Adrenal gland (tissue), 12 donors: ENCODE data around the gene MICAL3. TPM values are rescaled to one million over a fixed set of nuclear protein-coding genes. Genes with fewer than 3 reads are reported as not detected.

ENCODE experiments used
- DNase-seq, 7 donors: peaks; one replicate each; pipeline ENCODE4 v3.0.0-alpha.2; 2019 to 2020
- H3K27ac ChIP-seq, 5 donors: fragments of 200-600 bp; sonication (generic) in 4 of 5; 1 replicate in 3 of 5; 2 replicates in 2 of 5; pipeline versions ENCODE4 v1.5.1 to v1.8.0; 2016 to 2020; ENCODE audit warnings: mild to moderate bottlenecking in 1 of 5
- H3K27me3 ChIP-seq: fragments of 200-600 bp; 2 replicates; pipeline ENCODE4 v1.8.0; 2021
- H3K36me3 ChIP-seq, 2 donors: fragments of 200-600 bp; replicated peaks in 1 of 2; 1 replicate in 1 of 2; 2 replicates in 1 of 2; pipeline versions ENCODE4 v1.5.1 to v1.8.0; 2018 to 2022
- H3K4me1 ChIP-seq, 2 donors: fragments of 200-600 bp; replicated peaks in 1 of 2; 1 replicate in 1 of 2; 2 replicates in 1 of 2; pipeline versions ENCODE4 v1.5.1 to v1.8.0; 2018 to 2021
- H3K4me3 ChIP-seq, 4 donors: fragments of 200-600 bp; sonication (generic) in 3 of 4; one replicate each; pipeline ENCODE4 v1.5.1; 2016 to 2018
- H3K9me3 ChIP-seq, 3 donors: fragments of 200-600 bp; sonication (generic) in 1 of 3; replicated peaks in 1 of 3; 1 replicate in 2 of 3; 2 replicates in 1 of 3; pipeline versions ENCODE4 v1.5.1 to v1.8.0; 2016 to 2021
- POLR2A ChIP-seq, 2 donors: fragments of 450-650 bp; IDR thresholded peaks; one replicate each; pipeline ENCODE4 v1.6.1; 2017; ENCODE audit warnings: antibody characterized with exemption in 2 of 2, mild to moderate bottlenecking in 2 of 2, moderate library complexity in 1 of 2
- WGBS, 4 donors: extraction: QIAGEN DNeasy Blood & Tissue Kit in 2 of 4; methylation state at CpG; one replicate each; pipeline versions ENCODE4 v1.1.5 to v1.1.7; 2013 to 2017; 5-methylcytosine and 5-hydroxymethylcytosine counted together
- intact Hi-C, 2 donors: fragments of 100-400 bp; cut with DNase I; formaldehyde crosslinking; loops; one replicate each; pipeline versions ENCODE4 v1.14.1 to v1.15.0; 2022 to 2023
- polyA plus RNA-seq, 3 donors: library from polyadenylated mRNA; stranded (reverse); fragments of 200-250 nt in 2 of 3; fragments of 350-450 nt in 1 of 3; fragmentation: Illumina TruSeq in 1 of 3; extraction: RNeasy Lipid Tissue Mini Kit (QIAGEN cat#74804) in 1 of 3; gene quantifications; one replicate each; pipeline ENCODE4 v1.2.3, GENCODE V29; 2013 to 2014
- total RNA-seq, 9 donors: library from RNA; depleted of rRNA in 4 of 9; stranded (reverse); fragments of >200 nt in 4 of 9; fragments of 120-200 nt in 1 of 9; fragmentation: NEBNext Ultra II Directional in 1 of 9; extraction: Animal tissue kit (Norgen Biotek cat#: 25700) in 1 of 9; gene quantifications; one replicate each; pipeline versions ENCODE4 v1.1.0 to v1.2.4, GENCODE V29; 2013 to 2023
- TF ChIP-seq, protein P1 (sequence below), 6 experiments: fragments of 450-650 bp in 4 of 6; fragments of 200-600 bp in 2 of 6; sonication (generic) in 1 of 6; IDR thresholded peaks; 1 replicate in 5 of 6; 2 replicates in 1 of 6; pipeline versions ENCODE4 v1.5.1 to v1.8.0; 2016 to 2021; ENCODE audit warnings: antibody characterized with exemption in 6 of 6, mild to moderate bottlenecking in 2 of 6, moderate library complexity in 1 of 6
- donor health status: healthy with polysubstance abuse.
- donor health status: Bipolar disorder and iron deficiency.
- donor health status: DM: yes; HTN: yes; CAD: no.
- donor health status: DM: no; HTN: no; CAD: no.
- donor health status: DM: no; HTN: no; CAD: no.
- donor health status: DM: yes; HTN: yes; CAD: no.

Gene MICAL3
- total and polyA plus RNA-seq, 12 donors, result 10.9 to 82.6 (median 34.4) TPM

GRCh38 chr22:17911312-17911705, 113.1 kb downstream of the MICAL3 start:
- WGBS, 4 donors, result 55 to 60% (median 58%) methylated on average over 6 of the region's 6 CpGs

DNA sequence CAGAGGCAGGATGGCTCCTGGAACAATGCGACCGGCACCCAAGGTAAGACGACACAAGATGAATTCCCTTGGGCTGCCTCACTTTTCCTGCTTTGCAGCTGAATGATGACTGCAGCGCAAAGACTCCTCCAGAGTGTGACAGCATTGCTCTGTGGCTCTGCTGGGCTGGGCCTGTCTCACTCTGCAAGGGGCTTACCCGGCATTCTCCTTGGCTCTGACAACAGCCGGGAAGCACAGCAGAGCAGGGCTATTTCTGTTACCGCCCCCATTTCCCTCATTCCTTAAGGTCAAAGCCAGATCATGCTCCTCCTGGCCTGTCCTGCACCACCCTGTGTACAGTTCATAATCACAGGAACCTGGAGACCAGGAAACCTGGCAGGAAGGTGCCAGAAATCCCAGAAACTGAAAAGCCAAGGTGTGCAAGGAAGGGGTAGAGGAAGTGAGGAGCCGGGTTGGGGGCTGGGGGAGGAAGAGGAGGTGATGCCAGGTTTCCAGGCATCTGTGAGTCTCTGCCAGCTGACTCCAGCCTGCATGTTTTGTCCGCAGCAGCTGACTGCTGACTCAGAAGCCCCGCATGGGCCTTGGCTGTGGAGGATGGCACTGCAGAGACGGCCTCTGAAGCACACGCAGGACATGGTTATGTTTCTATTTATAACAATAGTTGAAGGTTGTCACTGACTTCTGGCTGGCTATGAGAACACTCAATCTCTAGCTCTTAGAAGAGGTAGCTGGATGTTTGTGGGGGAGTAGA, 113.6 kb downstream of the MICAL3 start:
- H3K9me3 ChIP-seq, result no peaks in the 10 kb centered on the region
- peaks cover 0 to 9% of the 10 kb centered on the region in 2 donors for H3K36me3 ChIP-seq
- TF ChIP-seq, protein P1, sequence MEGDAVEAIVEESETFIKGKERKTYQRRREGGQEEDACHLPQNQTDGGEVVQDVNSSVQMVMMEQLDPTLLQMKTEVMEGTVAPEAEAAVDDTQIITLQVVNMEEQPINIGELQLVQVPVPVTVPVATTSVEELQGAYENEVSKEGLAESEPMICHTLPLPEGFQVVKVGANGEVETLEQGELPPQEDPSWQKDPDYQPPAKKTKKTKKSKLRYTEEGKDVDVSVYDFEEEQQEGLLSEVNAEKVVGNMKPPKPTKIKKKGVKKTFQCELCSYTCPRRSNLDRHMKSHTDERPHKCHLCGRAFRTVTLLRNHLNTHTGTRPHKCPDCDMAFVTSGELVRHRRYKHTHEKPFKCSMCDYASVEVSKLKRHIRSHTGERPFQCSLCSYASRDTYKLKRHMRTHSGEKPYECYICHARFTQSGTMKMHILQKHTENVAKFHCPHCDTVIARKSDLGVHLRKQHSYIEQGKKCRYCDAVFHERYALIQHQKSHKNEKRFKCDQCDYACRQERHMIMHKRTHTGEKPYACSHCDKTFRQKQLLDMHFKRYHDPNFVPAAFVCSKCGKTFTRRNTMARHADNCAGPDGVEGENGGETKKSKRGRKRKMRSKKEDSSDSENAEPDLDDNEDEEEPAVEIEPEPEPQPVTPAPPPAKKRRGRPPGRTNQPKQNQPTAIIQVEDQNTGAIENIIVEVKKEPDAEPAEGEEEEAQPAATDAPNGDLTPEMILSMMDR (IDR thresholded peaks at IDR 0.05), result peak in 4 of 6 experiments; percentile 29 to 45 (median 36)
- TF ChIP-seq POLR2A (IDR thresholded peaks at IDR 0.05), result peak in 1 of 2 donors; percentile 65
- peak overlapping the region; percentile 77 to 94 (median 88) for H3K27ac ChIP-seq
- peak overlapping the region in 1 of 4 donors; percentile 3 for H3K4me3 ChIP-seq
- H3K4me1 ChIP-seq, result peaks cover 28 to 40% of the 10 kb centered on the region in 2 donors
- intact Hi-C loops, result loop anchor here (10.0 kb wide), 2 partner anchors 84 to 114 kb away; partner anchors contain the start of gene MICAL3 (in 1 of the 2)
- WGBS, 4 donors, result 4 to 19% (median 15%) methylated on average over 9 to 12 of the region's 12 CpGs
- peak; percentile 90 to 98 (median 96) for DNase-seq
- no peaks in the 10 kb centered on the region for H3K27me3 ChIP-seq

More at GRCh38 chr22:17911312-17911705, 113.1 kb downstream of the MICAL3 start:
- peak in 1 of 7 donors; percentile 26 for DNase-seq
- no peak overlapping the region for H3K4me3 ChIP-seq
- no peaks in the 10 kb centered on the region for H3K9me3 ChIP-seq
- intact Hi-C loops, result loop anchor here (10.0 kb wide), 2 partner anchors 83 to 113 kb away; partner anchors contain the start of gene MICAL3 (in 1 of the 2)
- TF ChIP-seq POLR2A (IDR thresholded peaks at IDR 0.05), result no peak
- TF ChIP-seq, protein P1 (IDR thresholded peaks at IDR 0.05), result no peak
- H3K4me1 ChIP-seq, result peaks cover 30 to 40% of the 10 kb centered on the region in 2 donors
- H3K36me3 ChIP-seq, result peaks cover 0 to 4% of the 10 kb centered on the region in 2 donors
- H3K27me3 ChIP-seq, result no peaks in the 10 kb centered on the region
- peak overlapping the region; percentile 77 to 94 (median 88) for H3K27ac ChIP-seq

DNA sequence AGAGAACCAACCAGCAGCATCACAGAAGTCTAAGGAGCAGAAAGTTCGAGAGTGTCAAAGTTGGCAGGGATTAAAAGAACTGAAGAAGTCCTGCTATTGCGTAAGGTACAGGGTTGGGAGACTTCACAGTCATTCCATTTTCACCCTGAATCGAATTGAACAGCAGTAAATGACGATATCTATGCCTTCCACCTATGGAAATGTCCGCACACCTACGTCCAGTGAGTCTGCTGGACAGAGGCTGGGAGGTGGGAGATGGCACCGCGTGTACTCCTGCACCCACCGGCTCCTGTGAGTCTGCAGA, 116.7 kb downstream of the MICAL3 start:
- H3K4me1 ChIP-seq, result peaks cover 28 to 30% of the 10 kb centered on the region in 2 donors
- H3K4me3 ChIP-seq, result no peak overlapping the region
- TF ChIP-seq, protein P1 (IDR thresholded peaks at IDR 0.05), result no peak
- TF ChIP-seq POLR2A (IDR thresholded peaks at IDR 0.05), result no peak
- peaks cover 0 to 18% of the 10 kb centered on the region in 2 donors for H3K36me3 ChIP-seq
- H3K9me3 ChIP-seq, result no peaks in the 10 kb centered on the region
- 77 to 85% (median 83%) methylated on average over 9 of the region's 9 CpGs for WGBS, 4 donors
- H3K27ac ChIP-seq, result peak overlapping the region in 1 of 5 donors; percentile 14
- H3K27me3 ChIP-seq, result no peaks in the 10 kb centered on the region
- DNase-seq, result no peak
- intact Hi-C loops, result loop anchor here in 1 of 2 donors (10.0 kb wide), 1 partner anchor 167 kb away; the partner anchor contains the start of gene PEX26

- intact Hi-C loops, result loop anchor here in 1 of 2 donors (10.0 kb wide), 1 partner anchor 168 kb away; the partner anchor contains the start of gene PEX26
- no peaks in the 10 kb centered on the region for H3K27me3 ChIP-seq
- peaks cover 28 to 30% of the 10 kb centered on the region in 2 donors for H3K4me1 ChIP-seq
- H3K27ac ChIP-seq, result peak overlapping the region in 1 of 5 donors; percentile 14
- DNase-seq, result no peak
- no peaks in the 10 kb centered on the region for H3K9me3 ChIP-seq
- no peak overlapping the region for H3K4me3 ChIP-seq
- peaks cover 0 to 18% of the 10 kb centered on the region in 2 donors for H3K36me3 ChIP-seq
- TF ChIP-seq POLR2A (IDR thresholded peaks at IDR 0.05), result no peak
- TF ChIP-seq, protein P1 (IDR thresholded peaks at IDR 0.05), result no peak
- WGBS, 4 donors, result 72 to 77% (median 76%) methylated on average over 16 of the region's 16 CpGs
Measured at GRCh38 chr22:17906978-17907747, 117.2 kb downstream of the MICAL3 start.
